SK-N-SH treated with all-trans-retinoic acid at 6 μM for 48 hours (cell line): ENCODE data around the gene KCNH1.
"Not testable (repeated sequence)": the region's sequence is repeated elsewhere in the genome, so short reads cannot be mapped to it uniquely, and the experiment has no call there.

Experiments
- ATAC-seq: fragments of 200-7000 bp; cut with Tn5 transposase; 3 replicates; pipeline ENCODE4 v1.9.1; 2020; ENCODE audit warnings: mild to moderate bottlenecking, moderate library complexity
- ARNTL ChIP-seq: fragments of 450-650 bp; formaldehyde crosslinking; IDR thresholded peaks from 2 replicates; pipeline ENCODE4 v1.5.0; 2020; ENCODE audit warnings: low read depth, mild to moderate bottlenecking, moderate library complexity, borderline replicate concordance
- BACH2 ChIP-seq: fragments of 250-450 bp; sonication (Bioruptor Pico); IDR thresholded peaks from 2 replicates; pipeline ENCODE4 v1.9.0; 2021; ENCODE audit warnings: mild to moderate bottlenecking, borderline replicate concordance
- CREB5 ChIP-seq: fragments of 250-450 bp; sonication (Bioruptor Pico); IDR thresholded peaks from 2 replicates; pipeline ENCODE4 v1.5.1; 2020; ENCODE audit warnings: low read depth, mild to moderate bottlenecking, moderate library complexity
- CSDC2 ChIP-seq: fragments of 250-450 bp; sonication (Bioruptor Pico); IDR thresholded peaks from 2 replicates; pipeline ENCODE4 v1.5.0; 2020; ENCODE audit warnings: mild to moderate bottlenecking, moderate library complexity
- ESRRG ChIP-seq: fragments of 250-450 bp; sonication (Bioruptor Pico); IDR thresholded peaks from 2 replicates; pipeline ENCODE4 v1.6.1; 2021; ENCODE audit warnings: mild to moderate bottlenecking
- GLIS3 ChIP-seq: fragments of 250-450 bp; sonication (Bioruptor Pico); IDR thresholded peaks from 2 replicates; pipeline ENCODE4 v1.5.0; 2020; ENCODE audit warnings: mild to moderate bottlenecking, moderate library complexity
- ISL1 ChIP-seq: fragments of 250-450 bp; sonication (Bioruptor Pico); IDR thresholded peaks from 2 replicates; pipeline ENCODE4 v2.1.2; 2022; ENCODE audit warnings: mild to moderate bottlenecking, moderate library complexity
- OSR1 ChIP-seq: fragments of 250-450 bp; sonication (Bioruptor Pico); IDR thresholded peaks from 2 replicates; pipeline ENCODE4 v1.8.0; 2022; ENCODE audit warnings: moderate library complexity, mild to moderate bottlenecking, inconsistent platforms
- PPARA ChIP-seq: fragments of 250-450 bp; sonication (Bioruptor Pico); IDR thresholded peaks from 2 replicates; pipeline ENCODE4 v1.5.0; 2020; ENCODE audit warnings: mild to moderate bottlenecking, borderline replicate concordance
- RARB ChIP-seq: fragments of 250-450 bp; sonication (Bioruptor Pico); IDR thresholded peaks from 2 replicates; pipeline ENCODE4 v1.8.0; 2021; ENCODE audit warnings: mild to moderate bottlenecking, moderate library complexity
- SNAI2 ChIP-seq: fragments of 250-450 bp; sonication (Bioruptor Pico); IDR thresholded peaks from 2 replicates; pipeline ENCODE4 v1.5.0; 2020; ENCODE audit warnings: mild to moderate bottlenecking, moderate library complexity
- TCF4 ChIP-seq: fragments of 250-450 bp; sonication (Bioruptor Pico); IDR thresholded peaks from 2 replicates; pipeline ENCODE4 v1.8.0; 2021; ENCODE audit warnings: mild to moderate bottlenecking, moderate library complexity, borderline replicate concordance
- ZC3H10 ChIP-seq: fragments of 250-450 bp; sonication (Bioruptor Pico); IDR thresholded peaks from 2 replicates; pipeline ENCODE4 v1.5.1; 2021; ENCODE audit warnings: mild to moderate bottlenecking, moderate library complexity
- ZFP3 ChIP-seq: fragments of 250-450 bp; sonication (Bioruptor Pico); IDR thresholded peaks from 2 replicates; pipeline ENCODE4 v1.5.0; 2020; ENCODE audit warnings: mild to moderate bottlenecking, moderate library complexity
- ZFP30 ChIP-seq: fragments of 450-650 bp; formaldehyde crosslinking; IDR thresholded peaks from 2 replicates; pipeline ENCODE4 v1.5.0; 2022; ENCODE audit warnings: mild to moderate bottlenecking, moderate library complexity
- ZNF70 ChIP-seq: fragments of 450-650 bp; formaldehyde crosslinking; IDR thresholded peaks from 2 replicates; pipeline ENCODE4 v1.5.0; 2020; ENCODE audit warnings: mild to moderate bottlenecking, moderate library complexity
- TF ChIP-seq, protein P1 (sequence below): fragments of 250-450 bp; sonication (Bioruptor Pico); IDR thresholded peaks from 2 replicates; pipeline ENCODE4 v1.8.0; 2020; ENCODE audit warnings: mild to moderate bottlenecking, moderate library complexity, borderline replicate concordance
- TF ChIP-seq, protein P2 (sequence below): fragments of 250-450 bp; sonication (Bioruptor Pico); IDR thresholded peaks from 2 replicates; pipeline ENCODE4 v1.8.0; 2021; ENCODE audit warnings: low read depth, mild to moderate bottlenecking, moderate library complexity, borderline replicate concordance

The KCNH1 gene

GRCh38 chr1:211082824-211083223 is 51.1 kb downstream of the KCNH1 start:
- no peak for ATAC-seq
- TF ChIP-seq SNAI2 (no peak), ZFP30 (no peak), ZC3H10 (CRISPR knock-in tag) (no peak)
- TF ChIP-seq, protein P1, sequence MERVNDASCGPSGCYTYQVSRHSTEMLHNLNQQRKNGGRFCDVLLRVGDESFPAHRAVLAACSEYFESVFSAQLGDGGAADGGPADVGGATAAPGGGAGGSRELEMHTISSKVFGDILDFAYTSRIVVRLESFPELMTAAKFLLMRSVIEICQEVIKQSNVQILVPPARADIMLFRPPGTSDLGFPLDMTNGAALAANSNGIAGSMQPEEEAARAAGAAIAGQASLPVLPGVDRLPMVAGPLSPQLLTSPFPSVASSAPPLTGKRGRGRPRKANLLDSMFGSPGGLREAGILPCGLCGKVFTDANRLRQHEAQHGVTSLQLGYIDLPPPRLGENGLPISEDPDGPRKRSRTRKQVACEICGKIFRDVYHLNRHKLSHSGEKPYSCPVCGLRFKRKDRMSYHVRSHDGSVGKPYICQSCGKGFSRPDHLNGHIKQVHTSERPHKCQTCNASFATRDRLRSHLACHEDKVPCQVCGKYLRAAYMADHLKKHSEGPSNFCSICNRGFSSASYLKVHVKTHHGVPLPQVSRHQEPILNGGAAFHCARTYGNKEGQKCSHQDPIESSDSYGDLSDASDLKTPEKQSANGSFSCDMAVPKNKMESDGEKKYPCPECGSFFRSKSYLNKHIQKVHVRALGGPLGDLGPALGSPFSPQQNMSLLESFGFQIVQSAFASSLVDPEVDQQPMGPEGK (CRISPR knock-in tag) = no peak
- TF ChIP-seq, all 23 proteins: peak for 0

DNA sequence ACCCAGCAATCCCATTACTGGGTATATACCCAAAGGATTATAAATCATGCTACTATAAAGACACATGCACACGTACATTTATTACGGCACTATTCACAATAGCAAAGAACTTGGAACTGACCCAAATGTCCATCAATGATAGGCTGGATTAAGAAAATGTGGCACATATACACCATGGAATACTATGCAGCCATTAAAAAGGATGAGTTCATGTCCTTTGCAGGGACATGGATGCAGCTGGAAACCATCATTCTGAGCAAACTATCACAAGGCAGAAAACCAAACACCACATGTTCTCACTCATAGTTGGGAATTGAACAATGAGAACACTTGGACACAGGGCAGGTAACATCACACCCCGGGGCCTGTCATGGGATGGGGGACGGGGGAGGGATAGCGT is 52.5 kb downstream of the KCNH1 start:
- not testable (repeated sequence) for ATAC-seq

- ATAC-seq = no peak
- TF ChIP-seq RARB (CRISPR knock-in tag) (no peak), OSR1 (CRISPR knock-in tag) (no peak), ISL1 (CRISPR knock-in tag) (no peak), BACH2 (CRISPR knock-in tag) (no peak)
- TF ChIP-seq, protein P1 (CRISPR knock-in tag) = no peak
Observed at GRCh38 chr1:211068976-211069375, 65.0 kb downstream of the KCNH1 start.

- peak; percentile 43; the same call in 1 of the 2 replicates for TF ChIP-seq TCF4
- TF ChIP-seq GLIS3 (CRISPR knock-in tag) = no peak
- no peak for ATAC-seq
Observed at GRCh38 chr1:211066781-211067384, 67.1 kb downstream of the KCNH1 start.

DNA sequence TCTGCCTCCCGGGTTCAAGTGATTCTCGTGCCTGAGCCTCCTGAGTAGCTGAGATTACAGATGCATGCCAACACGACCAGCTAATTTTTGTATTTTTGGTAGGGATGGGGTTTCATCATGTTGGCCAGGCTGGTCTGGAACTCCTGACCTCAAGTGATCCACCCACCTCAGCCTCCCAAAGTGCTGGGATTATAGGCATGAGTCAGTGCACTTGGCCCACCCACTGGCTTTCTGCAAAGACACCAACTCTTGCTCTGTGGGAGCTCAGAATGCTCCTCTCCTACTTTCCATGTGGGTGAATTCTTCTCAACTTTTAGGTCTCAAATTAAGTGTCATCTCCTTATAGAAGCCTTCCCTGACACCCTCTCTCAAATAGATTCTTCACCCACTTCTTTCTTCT is 92.1 kb downstream of the KCNH1 start:
- not testable (repeated sequence) for ATAC-seq

GRCh38 chr1:211037095-211037494 is 96.9 kb downstream of the KCNH1 start:
- TF ChIP-seq ZFP3 (CRISPR knock-in tag) (no peak), PPARA (CRISPR knock-in tag) (no peak), CSDC2 (CRISPR knock-in tag) (no peak), OSR1 (CRISPR knock-in tag) (no peak), ZC3H10 (CRISPR knock-in tag) (peak; percentile 65; the same call in 1 of the 2 replicates), ZNF70 (no peak), BACH2 (CRISPR knock-in tag) (no peak), RARB (CRISPR knock-in tag) (no peak), TCF4 (no peak)
- TF ChIP-seq, protein P2, sequence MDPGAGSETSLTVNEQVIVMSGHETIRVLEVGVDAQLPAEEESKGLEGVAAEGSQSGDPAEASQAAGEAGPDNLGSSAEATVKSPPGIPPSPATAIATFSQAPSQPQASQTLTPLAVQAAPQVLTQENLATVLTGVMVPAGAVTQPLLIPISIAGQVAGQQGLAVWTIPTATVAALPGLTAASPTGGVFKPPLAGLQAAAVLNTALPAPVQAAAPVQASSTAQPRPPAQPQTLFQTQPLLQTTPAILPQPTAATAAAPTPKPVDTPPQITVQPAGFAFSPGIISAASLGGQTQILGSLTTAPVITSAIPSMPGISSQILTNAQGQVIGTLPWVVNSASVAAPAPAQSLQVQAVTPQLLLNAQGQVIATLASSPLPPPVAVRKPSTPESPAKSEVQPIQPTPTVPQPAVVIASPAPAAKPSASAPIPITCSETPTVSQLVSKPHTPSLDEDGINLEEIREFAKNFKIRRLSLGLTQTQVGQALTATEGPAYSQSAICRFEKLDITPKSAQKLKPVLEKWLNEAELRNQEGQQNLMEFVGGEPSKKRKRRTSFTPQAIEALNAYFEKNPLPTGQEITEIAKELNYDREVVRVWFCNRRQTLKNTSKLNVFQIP (CRISPR knock-in tag) = peak; percentile 30; the same call in 1 of the 2 replicates
- TF ChIP-seq, all 23 proteins: peak for 2
- peak; percentile 98 for ATAC-seq

DNA sequence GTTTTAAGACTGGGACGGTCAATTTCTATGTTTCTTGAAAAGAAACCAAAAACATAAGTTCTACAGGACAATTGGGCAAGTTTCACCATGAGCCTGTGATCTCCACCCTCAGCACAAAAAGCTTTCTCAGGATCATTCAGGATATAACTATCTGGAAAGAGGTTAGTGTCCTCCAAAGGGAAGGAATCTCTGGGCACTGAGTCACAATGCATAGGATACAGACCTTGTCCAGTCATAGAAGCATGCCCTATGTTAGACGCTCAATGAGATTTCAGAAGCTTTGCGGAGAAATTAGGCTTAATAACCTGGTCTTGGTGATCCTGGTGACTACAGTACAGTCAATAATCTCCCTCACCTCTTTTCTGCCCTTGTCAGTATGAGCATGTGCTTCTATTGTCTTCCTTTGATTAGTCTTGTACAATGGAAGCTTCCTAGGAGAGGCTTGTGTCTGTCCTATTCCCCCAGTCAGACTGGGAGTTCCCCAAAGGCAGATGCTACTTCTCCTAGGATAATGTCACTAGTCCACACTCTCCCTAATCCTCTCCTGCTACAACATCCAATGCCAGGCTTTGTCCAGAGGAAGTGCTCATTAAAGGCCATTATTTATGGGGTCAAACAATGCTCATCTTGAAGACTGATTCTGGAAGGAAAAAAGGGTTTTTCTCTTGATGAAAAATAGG is 97.4 kb downstream of the KCNH1 start:
- peak; percentile 40; the same call in 2 of the 3 replicates for ATAC-seq
- TF ChIP-seq ARNTL (no peak), ZFP3 (CRISPR knock-in tag) (no peak), OSR1 (CRISPR knock-in tag) (no peak), ESRRG (CRISPR knock-in tag) (no peak), PPARA (CRISPR knock-in tag) (no peak), GLIS3 (CRISPR knock-in tag) (no peak), CREB5 (CRISPR knock-in tag) (no peak)
